K562 (cell line): ENCODE measurements around the gene LPIN1. TPM values are rescaled to one million over a fixed set of nuclear protein-coding genes. Genes with fewer than 3 reads are reported as not detected.
A peak's percentile ranks its signal among the peaks of the same experiment; 100 is the strongest.

ENCODE experiments used
- ATAC-seq: fragments of 200-7000 bp; cut with Tn5 transposase; 3 replicates; pipeline ENCODE4 v1.9.1; 2020; ENCODE audit warnings: moderate library complexity
- BruUV-seq: library from RNA; stranded (reverse); fragments of 400-500 nt; replicated peaks from 2 replicates; lab custom pipeline; 2021; lab: Mats Ljungman, UMichigan
- CTCF ChIA-PET: fragments of 300-600 bp; formaldehyde crosslinking; extraction: SDS; loops from one replicate; lab custom pipeline; 2021; ENCODE audit warnings: low intra/inter-chr PET ratio; lab: Yijun Ruan, JAX
- POLR2A ChIA-PET: fragments of 300-600, 350-650 bp; sonication (Branson Sonifier 250); formaldehyde crosslinking; extraction: SDS; loops from one replicate; lab custom pipeline; 2021; ENCODE audit warnings: antibody characterized with exemption, inconsistent platforms; lab: Yijun Ruan, JAX
- DNase-seq, 4 experiments: peaks; one replicate each; pipeline versions ENCODE4 v3.0.0 to v3.0.0-alpha.2; 2011 to 2018; ENCODE audit warnings: low spot score in 3 of 4, mixed read lengths in 3 of 4; ENCODE audit errors: extremely low read depth in 1 of 4
- FAIRE-seq: peaks from 2 replicates; lab custom pipeline; 2011; peaks lifted over from hg19 to GRCh38; lab: Jason Lieb, UNC
- H2AFZ ChIP-seq: 2 replicates; pipeline ENCODE4 v1.6.0; 2011; ENCODE audit warnings: low read depth, low read length, control low read depth, inconsistent platforms
- H3K27ac ChIP-seq: fragments of 200-600 bp; 3 replicates; pipeline ENCODE4 v1.8.0; 2011; ENCODE audit warnings: low read depth, mild to moderate bottlenecking, control low read depth, inconsistent platforms, low read length, moderate library complexity, mixed read lengths; ENCODE audit errors: extremely low read depth
- H3K27me3 ChIP-seq, 2 experiments: fragments of 300-600 bp in 1 of 2; 2 replicates in 1 of 2; 3 replicates in 1 of 2; pipeline versions ENCODE4 v1.6.0 to v1.8.0; 2011; ENCODE audit warnings: inconsistent platforms in 2 of 2, low read length in 2 of 2, mild to moderate bottlenecking in 1 of 2, mixed read lengths in 1 of 2, moderate library complexity in 1 of 2; ENCODE audit not compliant: control insufficient read depth in 2 of 2, insufficient read depth in 2 of 2
- H3K36me3 ChIP-seq: fragments of 300-600 bp; 3 replicates; pipeline ENCODE4 v1.8.0; 2011; ENCODE audit warnings: mild to moderate bottlenecking, low read length, inconsistent platforms; ENCODE audit not compliant: control insufficient read depth, insufficient read depth
- H3K4me1 ChIP-seq, 2 experiments: fragments of 200-600 bp in 1 of 2; replicated peaks in 1 of 2; 2 replicates in 1 of 2; 3 replicates in 1 of 2; pipeline versions ENCODE4 v1.5.1 to v1.8.0; 2011; ENCODE audit warnings: inconsistent platforms in 2 of 2, low read length in 2 of 2, mild to moderate bottlenecking in 1 of 2, mixed read lengths in 1 of 2, moderate library complexity in 1 of 2; ENCODE audit not compliant: control insufficient read depth in 2 of 2, insufficient read depth in 2 of 2
- H3K4me2 ChIP-seq: 2 replicates; pipeline ENCODE4 v1.6.1; 2011; ENCODE audit warnings: low read length, control low read depth, inconsistent platforms, mixed read lengths; ENCODE audit not compliant: insufficient read depth
- H3K4me3 ChIP-seq: fragments of 200-600 bp; sonication (generic), shearing (Covaris generic); 2 replicates; pipeline ENCODE4 v1.5.1; 2016; ENCODE audit warnings: control low read depth, inconsistent platforms
- H3K79me2 ChIP-seq: fragments of 200-600 bp; 3 replicates; pipeline ENCODE4 v1.8.0; 2011; ENCODE audit warnings: low read length, inconsistent platforms; ENCODE audit not compliant: control insufficient read depth, insufficient read depth
- H3K9ac ChIP-seq, 2 experiments: 2 replicates each; pipeline versions ENCODE4 v1.6.0 to v1.6.1; 2011; ENCODE audit warnings: low read depth in 2 of 2, low read length in 2 of 2, control low read depth in 1 of 2, inconsistent platforms in 1 of 2, mild to moderate bottlenecking in 1 of 2, mixed read lengths in 1 of 2; ENCODE audit not compliant: insufficient read depth in 1 of 2
- H3K9me1 ChIP-seq: one replicate; pipeline ENCODE4 v1.6.0; 2011; ENCODE audit warnings: inconsistent platforms, mild to moderate bottlenecking, low read length, moderate library complexity; ENCODE audit not compliant: control insufficient read depth, insufficient read depth
- H3K9me3 ChIP-seq: replicated peaks from 2 replicates; pipeline ENCODE4 v1.5.1; 2011; ENCODE audit warnings: low read depth, low read length, inconsistent platforms; ENCODE audit not compliant: control insufficient read depth, insufficient read depth
- H4K20me1 ChIP-seq: replicated peaks from 2 replicates; pipeline ENCODE4 v1.6.1; 2011; ENCODE audit warnings: low read length, inconsistent platforms, mixed read lengths; ENCODE audit not compliant: control insufficient read depth, insufficient read depth
- C11orf30 ChIP-seq: fragments of 450-650 bp; IDR thresholded peaks from 2 replicates; pipeline ENCODE4 v1.6.1; 2016; ENCODE audit warnings: low read depth, mild to moderate bottlenecking
- ESRRA ChIP-seq: fragments of 450-650 bp; IDR thresholded peaks from 2 replicates; pipeline ENCODE4 v1.6.1; 2014; ENCODE audit warnings: low read depth, mild to moderate bottlenecking, moderate library complexity, borderline replicate concordance
- FOS ChIP-seq: IDR thresholded peaks from 3 replicates; pipeline ENCODE4 v1.6.1; 2011; ENCODE audit not compliant: insufficient read length; ENCODE audit errors: extremely low read depth
- MAFF ChIP-seq: IDR thresholded peaks from 2 replicates; pipeline ENCODE4 v1.6.1; 2012; ENCODE audit warnings: low read length, improper control_type of control experiment
- MAFG ChIP-seq: fragments of 450-650 bp; conservative IDR thresholded peaks from 2 replicates; pipeline ENCODE4 v1.6.1; 2016; ENCODE audit warnings: missing genetic modification characterization, missing compliant biosample characterization
- MAFK ChIP-seq: IDR thresholded peaks from 2 replicates; pipeline ENCODE4 v1.6.1; 2011; ENCODE audit warnings: low read length, improper control_type of control experiment
- MNT ChIP-seq, 2 experiments: fragments of 450-650 bp; conservative IDR thresholded peaks; 2 replicates each; pipeline ENCODE4 v1.6.1; 2017; ENCODE audit warnings: mild to moderate bottlenecking in 2 of 2, moderate library complexity in 2 of 2
- MTA1 ChIP-seq: fragments of 450-650 bp; IDR thresholded peaks from 2 replicates; pipeline ENCODE4 v1.6.1; 2017; ENCODE audit warnings: borderline replicate concordance
- PHB ChIP-seq: fragments of 250-450 bp; sonication (Bioruptor Pico); IDR thresholded peaks from 2 replicates; pipeline ENCODE4 v1.5.0; 2021
- SAP30 ChIP-seq: fragments of 200-600 bp; sonication (generic); IDR thresholded peaks from 2 replicates; pipeline ENCODE4 v1.6.1; 2012; ENCODE audit warnings: borderline replicate concordance, low read depth, mild to moderate bottlenecking, moderate library complexity, low read length, control low read depth, inconsistent platforms; ENCODE audit not compliant: insufficient read depth, poor library complexity, severe bottlenecking
- TARDBP ChIP-seq: fragments of 450-650 bp; IDR thresholded peaks from 2 replicates; pipeline ENCODE4 v1.6.1; 2016
- ZNF316 ChIP-seq: fragments of 450-650 bp; IDR thresholded peaks from 2 replicates; pipeline ENCODE4 v1.6.1; 2016
- WGBS: fragments of 100-300 bp; shearing (Covaris generic); methylation state at CpG from one replicate; pipeline ENCODE4 v1.1.6; 2016; ENCODE audit warnings: low coverage, mixed read lengths; ENCODE audit not compliant: insufficient coverage; ENCODE audit errors: missing lambda C conversion rate; 5-methylcytosine and 5-hydroxymethylcytosine counted together
- in situ Hi-C: fragments of 300-500 bp; cut with MboI; formaldehyde crosslinking; loops from 4 replicates; pipeline ENCODE4 v1.15.0; 2018; ENCODE audit warnings: inconsistent platforms, mixed read lengths
- intact Hi-C: fragments of 100-400 bp; cut with micrococcal nuclease; formaldehyde crosslinking; loops from 2 replicates; pipeline ENCODE4 v1.14.2; 2022
- polyA plus RNA-seq, 8 experiments: library from polyadenylated mRNA; depleted of rRNA in 4 of 8; stranded (reverse) in 5 of 8; unstranded in 3 of 8; fragments of >200 nt; fragmentation: Nextera tagmentation in 2 of 8; fragmentation: Illumina TruSeq in 1 of 8; extraction: Ambion mirVana in 2 of 8; extraction: Trizol in 1 of 8; gene quantifications; 2 replicates each; pipeline versions ENCODE4 v1.2.1 to v1.2.3, GENCODE V29; 2011 to 2014; ENCODE audit warnings: inconsistent platforms in 1 of 8, missing spikeins in 1 of 8
- total RNA-seq, 7 experiments: library from RNA; depleted of rRNA in 6 of 7; stranded (reverse); fragments of >200 nt in 6 of 7; fragmentation: Illumina TruSeq in 2 of 7; extraction: Trizol in 2 of 7; gene quantifications; 2 replicates each; pipeline versions ENCODE4 v1.2.1 to v1.2.3, GENCODE V29; 2011 to 2021; ENCODE audit warnings: low replicate concordance in 1 of 7

Gene LPIN1
- total and polyA plus RNA-seq, 9 of the 15 experiments (the other 6 are each of a cell fraction or from before 2014, with no cell fraction given): 9.2 to 84.0 (median 27.8) TPM

- TF ChIP-seq SAP30 (no peak), MNT (conservative IDR thresholded peaks at IDR 0.05) (no peak)
These were observed 23.1 kb downstream of the LPIN1 start (continued) for GRCh38 chr2:11769516-11769915.

GRCh38 chr2:11770531-11771188 is 24.2 kb downstream of the LPIN1 start:
- CTCF ChIA-PET: no interaction called here
- WGBS: 78% methylated on average over 6 of the region's 6 CpGs
- TF ChIP-seq FOS (no peak), MAFF (0 out of 2 replicates have a peak, but pooled peaks have one; percentile 40), ZNF316 (peak; percentile 82), MAFG (tag) (peak; percentile 71), ESRRA (no peak), TARDBP (no peak), PHB (CRISPR knock-in tag) (no peak), MTA1 (no peak), C11orf30 (peak; percentile 71), MAFK (peak; percentile 17; the same call in 1 of the 2 replicates)

More at GRCh38 chr2:11770531-11771188, 24.2 kb downstream of the LPIN1 start:
- DNase-seq: no peak
- Histone ChIP-seq H3K27ac (no peak overlapping the region), H3K27me3 (no peaks in the 10 kb centered on the region), H3K79me2 (no peaks in the 10 kb centered on the region), H3K9me1 (no peaks in the 10 kb centered on the region), H4K20me1 (no peaks in the 10 kb centered on the region; the same call in 1 of the 2 replicates), H3K9ac (0 out of 4 replicates have a peak overlapping the region, but pooled peaks of 1 of the 2 experiments have one; percentile 4), H2AFZ (no peak overlapping the region), H3K36me3 (peaks cover 96% of the 10 kb centered on the region), H3K4me3 (no peak overlapping the region), H3K9me3 (no peaks in the 10 kb centered on the region), H3K4me2 (no peak overlapping the region), H3K4me1 (peaks cover 7 to 14% of the 10 kb centered on the region in 2 experiments; a peak in 4 of 5 replicates)
- in situ Hi-C loops: no loop called here
- no peak for ATAC-seq
- no TSS peak for BruUV-seq
- no peak for FAIRE-seq
- intact Hi-C loops: loop anchor here (10.0 kb wide), 1 partner anchor 166 kb away; no protein-coding TSS in a partner anchor
- POLR2A ChIA-PET: no interaction called here
